Measurements from ENCODE around the gene NUCB2.
A peak's percentile ranks its signal among the peaks of the same experiment; 100 is the strongest.
"Not testable (repeated sequence)": the region's sequence is repeated elsewhere in the genome, so short reads cannot be mapped to it uniquely, and the experiment has no call there.

NUCB2 gene

GRCh38 chr11:17276236-17277023, at the start of gene NUCB2:
NUCB2 (plus strand) TSS chr11:17276739; CDS start chr11:17295324, 18,585 bp downstream.
- peak; percentile 90 to 93 for DNase-seq (ENCODE audit: low read depth in 2 of 2)

DNA sequence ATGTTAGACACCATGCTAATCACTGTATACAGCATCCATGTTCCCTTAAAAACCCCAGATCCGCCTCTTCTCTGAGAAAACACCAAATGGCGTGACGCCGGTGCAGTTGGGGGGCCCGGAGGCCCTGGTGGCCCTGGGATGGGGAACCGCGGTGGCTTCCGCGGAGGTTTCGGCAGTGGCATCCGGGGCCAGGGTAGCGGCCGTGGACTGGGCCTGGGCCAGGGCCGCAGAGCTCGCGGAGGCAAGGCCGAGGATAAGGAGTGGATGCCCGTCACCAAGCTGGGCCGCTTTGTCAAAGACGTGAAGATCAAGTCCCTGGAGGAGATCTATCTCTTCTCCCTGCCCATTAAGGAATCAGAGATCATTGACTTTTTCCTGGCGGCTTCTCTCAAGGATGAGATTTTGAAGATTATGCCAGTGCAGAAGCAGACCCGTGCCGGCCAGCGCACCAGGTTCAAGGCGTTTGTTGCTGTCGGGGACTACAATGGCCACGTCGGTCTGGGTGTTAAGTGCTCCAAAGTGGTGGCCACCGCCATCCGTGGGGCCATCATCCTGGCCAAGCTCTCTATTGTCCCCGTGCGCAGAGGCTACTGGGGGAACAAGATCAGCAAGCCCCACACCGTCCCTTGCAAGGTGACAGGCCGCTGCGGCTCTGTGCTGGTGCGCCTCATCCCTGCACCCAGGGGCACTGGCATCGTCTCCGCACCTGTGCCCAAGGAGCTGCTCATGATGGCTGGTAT, 48.2 kb upstream of the NUCB2 start:
- DNase-seq (ENCODE audit: low read depth in 2 of 2), result not testable (repeated sequence)

DNA sequence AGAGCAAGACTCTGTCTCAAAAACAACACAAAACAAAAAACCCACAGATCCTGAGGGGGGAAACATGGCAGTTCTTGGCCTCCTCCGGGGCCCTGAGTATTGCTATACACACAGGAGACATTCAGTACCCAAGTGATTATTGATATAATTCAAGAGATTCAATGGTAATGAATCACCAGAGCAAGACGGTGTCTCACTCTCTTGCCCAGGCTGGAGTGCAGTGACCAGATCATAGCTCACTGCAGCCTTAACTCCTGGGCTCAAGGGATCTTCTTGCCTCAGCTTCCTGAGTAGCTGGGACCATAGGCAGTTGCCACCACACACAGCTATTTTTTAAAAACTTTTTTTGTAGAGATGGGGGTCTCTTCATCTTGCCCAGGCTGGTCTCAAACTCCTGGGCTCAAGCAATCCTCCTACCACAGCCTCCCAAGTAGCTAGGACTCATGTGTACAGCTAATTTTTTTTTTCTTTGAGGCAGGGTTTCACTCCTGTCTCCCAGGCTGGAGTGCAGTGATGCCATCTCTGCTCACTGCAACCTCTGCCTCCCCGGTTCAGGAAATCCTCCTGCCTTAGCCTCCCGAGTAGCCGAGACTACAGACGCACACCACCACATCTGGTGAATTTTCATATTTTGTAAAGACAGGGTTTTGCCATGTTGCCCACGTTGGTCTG, 46.9 kb upstream of the NUCB2 start:
- DNase-seq (ENCODE audit: low read depth in 2 of 2), result no peak

GRCh38 chr11:17230867-17231851, 45.4 kb upstream of the NUCB2 start:
- no peak for DNase-seq (ENCODE audit: low read depth in 2 of 2)

DNA sequence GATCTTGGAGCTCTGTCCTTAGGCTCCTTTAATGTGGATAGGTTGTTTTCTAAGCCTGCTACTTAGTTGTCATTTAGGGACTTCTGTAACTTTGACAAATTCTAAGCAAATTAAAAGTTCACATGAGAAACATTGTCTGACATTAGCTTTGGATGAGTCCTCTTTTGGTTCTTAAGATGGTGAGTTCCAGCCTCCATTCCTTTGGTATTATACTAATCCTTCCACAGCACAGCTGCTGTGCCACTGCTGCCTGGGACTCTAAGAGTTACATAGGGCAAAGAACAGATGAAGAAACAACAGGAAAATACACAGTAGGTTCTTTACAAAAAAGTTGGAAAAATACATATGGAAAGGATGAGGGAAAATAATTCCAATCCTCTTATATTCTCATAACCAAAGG, 43.4 kb upstream of the NUCB2 start:
- DNase-seq (ENCODE audit: low read depth in 2 of 2), result no peak

DNA sequence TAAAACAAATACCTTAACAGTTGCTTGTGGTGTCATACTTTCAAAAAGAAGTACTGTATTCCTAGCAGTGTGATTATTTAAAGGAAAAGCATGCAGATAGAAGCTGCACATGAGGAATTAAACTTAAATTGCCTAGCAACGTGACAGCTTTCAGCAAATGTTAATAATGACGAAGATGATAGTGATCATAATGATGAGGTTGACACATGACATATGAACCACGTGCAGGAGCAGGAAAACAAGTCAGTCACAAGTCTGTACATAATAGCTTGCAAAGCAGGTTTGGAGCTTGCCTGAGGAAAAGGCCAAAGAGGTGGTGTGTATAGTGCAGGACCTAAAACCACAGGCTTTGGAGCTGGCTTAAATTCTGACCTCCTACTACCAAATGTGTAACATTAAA, 38.2 kb upstream of the NUCB2 start:
- DNase-seq (ENCODE audit: low read depth in 2 of 2), result no peak

DNA sequence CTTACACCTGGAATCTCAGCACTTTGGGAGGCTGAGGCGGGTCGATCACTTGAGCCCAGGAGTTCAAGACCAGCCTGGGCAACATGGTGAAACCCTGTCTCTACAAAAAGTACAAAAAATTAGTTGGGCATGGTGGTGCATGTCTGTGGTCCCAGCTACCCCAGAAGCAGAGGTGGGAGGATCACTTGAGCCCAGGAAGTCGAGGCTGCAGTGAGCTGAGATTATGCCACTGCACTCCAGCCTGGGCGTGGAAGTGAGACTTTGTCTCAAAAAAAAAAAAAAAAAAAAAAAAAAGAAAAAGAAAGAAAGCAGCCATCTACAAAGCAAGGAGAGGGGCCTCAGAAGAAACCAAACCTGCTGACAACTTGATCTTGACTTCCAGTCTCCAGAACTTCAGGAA, 36.6 kb upstream of the NUCB2 start:
- not testable (repeated sequence) for DNase-seq (ENCODE audit: low read depth in 2 of 2)

DNA sequence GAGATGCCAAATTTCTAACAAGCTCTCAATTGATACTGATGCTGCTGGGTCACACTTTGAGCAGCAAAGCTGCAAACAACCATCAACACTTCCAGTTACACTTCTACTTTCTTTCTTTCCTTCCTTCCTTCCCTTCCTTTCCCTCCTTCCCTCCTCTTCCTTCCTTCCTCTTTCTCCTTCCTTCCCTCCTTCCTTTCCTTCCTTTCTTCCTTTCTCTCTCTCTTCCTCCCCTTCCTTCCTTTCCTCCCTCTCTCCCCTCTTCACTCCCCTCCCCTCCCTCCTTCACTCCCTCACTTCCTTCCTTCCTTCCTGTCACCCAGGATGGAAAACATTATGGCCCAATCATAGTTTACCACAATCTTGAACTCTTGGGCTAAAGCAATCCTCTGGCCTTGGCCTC, 35.8 kb upstream of the NUCB2 start:
- DNase-seq (ENCODE audit: low read depth in 2 of 2), result no peak

DNA sequence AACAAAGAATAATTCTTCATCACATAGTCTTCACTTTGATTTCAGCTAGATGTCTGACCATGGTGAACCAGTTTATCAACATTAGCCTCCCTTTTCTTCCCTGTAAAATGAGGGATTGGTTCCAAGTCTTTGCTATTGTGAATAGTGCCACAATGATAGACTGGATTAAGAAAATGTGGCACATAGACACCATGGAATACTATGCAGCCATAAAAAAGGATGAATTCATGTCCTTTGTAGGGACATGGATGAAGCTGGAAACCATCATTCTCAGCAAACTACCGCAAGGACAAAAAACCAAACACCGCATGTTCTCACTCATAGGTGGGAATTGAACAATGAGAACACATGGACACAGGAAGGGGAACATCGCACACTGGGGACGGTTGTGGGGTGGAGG, 33.6 kb upstream of the NUCB2 start:
- DNase-seq (ENCODE audit: low read depth in 2 of 2), result not testable (repeated sequence)

GRCh38 chr11:17244046-17244445, 32.5 kb upstream of the NUCB2 start:
- no peak for DNase-seq (ENCODE audit: low read depth in 2 of 2)

GRCh38 chr11:17250561-17251350, 25.8 kb upstream of the NUCB2 start:
- DNase-seq (ENCODE audit: low read depth in 2 of 2), result no peak

GRCh38 chr11:17252704-17253103, 23.8 kb upstream of the NUCB2 start:
- no peak for DNase-seq (ENCODE audit: low read depth in 2 of 2)

DNA sequence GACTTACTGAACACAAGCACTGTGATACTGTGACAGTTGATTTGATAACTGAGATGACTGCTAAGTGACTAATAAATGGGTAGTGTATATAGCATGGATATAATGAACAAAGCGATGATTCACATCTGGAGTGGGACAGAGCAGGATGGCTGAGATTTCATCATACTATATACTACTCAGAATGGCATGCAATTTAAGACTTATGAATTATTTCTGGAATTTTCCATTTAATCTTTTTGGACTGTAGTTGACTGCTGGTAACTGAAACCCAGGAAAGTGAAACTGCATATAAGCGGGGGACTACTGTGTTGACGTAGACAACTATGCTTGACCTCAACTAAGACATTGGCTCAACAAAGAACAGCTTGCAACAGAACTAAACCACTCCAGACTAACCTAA, 20.0 kb upstream of the NUCB2 start:
- peak; percentile 89 for DNase-seq (ENCODE audit: low read depth in 2 of 2)

- DNase-seq (ENCODE audit: low read depth in 2 of 2), result peak; percentile 15 to 17
Observed at GRCh38 chr11:17257196-17257595, 19.3 kb upstream of the NUCB2 start.

DNA sequence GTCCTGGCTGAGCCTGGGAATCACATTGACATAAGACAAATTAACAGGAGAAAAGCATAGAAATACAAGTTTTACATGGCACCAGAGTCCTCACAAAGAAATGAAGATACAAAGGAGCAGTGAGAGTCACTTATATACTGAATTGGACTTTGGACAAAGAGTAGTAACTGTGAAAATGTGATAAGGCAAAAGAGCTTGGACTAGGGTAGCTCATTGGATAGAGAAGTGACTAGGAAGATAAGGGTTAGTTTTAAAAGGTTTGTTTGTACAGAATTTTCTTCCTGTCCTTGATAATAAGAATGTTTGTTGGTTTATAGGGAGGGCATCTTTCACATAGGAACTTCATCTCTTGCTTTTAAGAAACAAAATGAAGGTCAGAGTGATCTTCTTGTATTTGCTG, 17.9 kb upstream of the NUCB2 start:
- no peak for DNase-seq (ENCODE audit: low read depth in 2 of 2)

GRCh38 chr11:17259519-17259918, 17.0 kb upstream of the NUCB2 start:
- DNase-seq (ENCODE audit: low read depth in 2 of 2), result no peak

DNA sequence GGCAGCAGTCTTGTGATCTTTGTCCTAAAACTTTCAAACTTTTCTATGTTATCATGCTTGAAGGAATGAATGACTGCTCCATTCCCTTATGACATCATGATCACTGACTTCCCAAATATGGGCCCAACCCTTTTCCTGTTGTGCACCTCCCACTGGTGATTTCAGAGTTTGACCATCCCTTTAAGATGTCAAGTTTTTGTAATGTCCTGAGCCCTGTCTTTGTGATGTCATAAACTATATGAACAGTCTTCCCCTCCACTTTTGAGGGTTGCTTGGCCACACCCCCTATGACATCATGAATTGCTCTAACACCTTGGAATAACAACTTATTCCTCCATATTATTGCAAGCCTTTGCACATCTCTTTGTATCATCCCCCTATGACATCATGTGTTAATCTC, 16.5 kb upstream of the NUCB2 start:
- no peak for DNase-seq (ENCODE audit: low read depth in 2 of 2)

DNA sequence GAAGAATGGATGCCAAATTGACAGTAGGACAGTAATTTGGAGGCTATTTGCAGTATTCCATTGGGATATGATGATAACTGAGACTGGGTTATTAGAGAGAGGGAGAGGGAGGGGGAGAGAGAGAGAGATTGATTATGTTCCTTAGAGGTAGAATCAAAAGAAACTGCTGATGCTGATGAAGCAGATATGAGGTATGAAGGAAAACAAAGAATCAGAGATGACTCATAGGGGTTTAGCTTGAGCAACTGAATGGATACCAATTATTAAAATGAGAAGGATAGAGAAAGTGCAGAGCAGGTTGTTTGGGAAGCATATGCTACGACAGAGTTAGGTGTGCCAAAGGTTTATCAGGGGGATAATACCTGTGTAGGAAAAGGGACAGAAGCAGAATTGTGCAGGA, 12.8 kb upstream of the NUCB2 start:
- DNase-seq (ENCODE audit: low read depth in 2 of 2), result no peak

- DNase-seq (ENCODE audit: low read depth in 2 of 2), result no peak
Observed at GRCh38 chr11:17266781-17267180, 9.8 kb upstream of the NUCB2 start.

- DNase-seq (ENCODE audit: low read depth in 2 of 2), result no peak
Observed at GRCh38 chr11:17267576-17267975, 9.0 kb upstream of the NUCB2 start.

DNA sequence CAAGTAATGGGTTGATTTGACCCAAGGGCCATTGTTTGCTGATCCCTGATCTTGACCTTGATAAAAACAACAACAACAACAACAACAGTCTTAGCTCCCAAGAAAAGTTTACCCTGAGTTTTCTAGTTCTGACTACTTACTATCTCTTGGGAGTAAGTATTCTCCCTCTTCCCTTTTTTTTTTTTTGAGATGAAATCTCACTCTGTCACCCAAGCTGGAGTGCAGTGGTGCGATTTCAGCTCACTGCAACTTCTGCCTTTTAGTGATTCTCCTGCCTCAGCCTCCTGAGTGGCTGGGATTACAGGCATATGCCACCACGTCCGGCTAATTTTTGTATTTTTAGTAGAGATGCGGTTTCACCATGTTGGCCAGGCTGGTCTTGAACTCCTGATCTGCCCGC, 8.0 kb upstream of the NUCB2 start:
- not testable (repeated sequence) for DNase-seq (ENCODE audit: low read depth in 2 of 2)
